HepG2 (cell line): ENCODE measurements around the gene NT5C. TPM values are rescaled to one million over a fixed set of nuclear protein-coding genes. Genes with fewer than 3 reads are reported as not detected.

Source experiments
- CEBPB ChIP-seq: IDR thresholded peaks from 2 replicates; pipeline ENCODE4 v1.6.1; 2011; ENCODE audit warnings: low read depth, low read length, improper control_type of control experiment, borderline replicate concordance
- MATR3 ChIP-seq: sonication (generic); formaldehyde crosslinking; IDR thresholded peaks from 2 replicates; pipeline ENCODE4 v1.4.0; 2020; ENCODE audit warnings: missing genetic modification reagents
- MTA3 ChIP-seq: sonication (generic); formaldehyde crosslinking; IDR thresholded peaks from 2 replicates; pipeline ENCODE4 v1.4.0; 2020; ENCODE audit warnings: missing genetic modification reagents
- MYNN ChIP-seq: sonication (generic); formaldehyde crosslinking; IDR thresholded peaks from 2 replicates; pipeline ENCODE4 v1.4.0; 2020; ENCODE audit warnings: mild to moderate bottlenecking, low read depth, missing genetic modification reagents
- ZBTB1 ChIP-seq: sonication (generic); formaldehyde crosslinking; IDR thresholded peaks from 2 replicates; pipeline ENCODE4 v1.4.0; 2020; ENCODE audit warnings: missing genetic modification reagents, borderline replicate concordance
- ZC3H4 ChIP-seq: sonication (generic); formaldehyde crosslinking; IDR thresholded peaks from 2 replicates; pipeline ENCODE4 v1.4.0; 2020; ENCODE audit warnings: missing genetic modification reagents, borderline replicate concordance
- ZNF30 ChIP-seq: sonication (generic); formaldehyde crosslinking; IDR thresholded peaks from 2 replicates; pipeline ENCODE4 v1.5.0; 2020; ENCODE audit warnings: mild to moderate bottlenecking, missing genetic modification reagents
- ZNF562 ChIP-seq: sonication (generic); formaldehyde crosslinking; IDR thresholded peaks from 2 replicates; pipeline ENCODE4 v1.8.0; 2022; ENCODE audit warnings: missing genetic modification reagents, borderline replicate concordance
- ZNF713 ChIP-seq: sonication (generic); formaldehyde crosslinking; IDR thresholded peaks from 2 replicates; pipeline ENCODE4 v1.4.0; 2020; ENCODE audit warnings: mild to moderate bottlenecking, missing genetic modification reagents
- ZNF781 ChIP-seq: sonication (generic); formaldehyde crosslinking; IDR thresholded peaks from 2 replicates; pipeline ENCODE4 v1.5.1; 2020; ENCODE audit warnings: borderline replicate concordance, mild to moderate bottlenecking, missing genetic modification reagents; ENCODE audit errors: not compliant biosample characterization
- polyA plus RNA-seq, 8 experiments: library from polyadenylated mRNA; depleted of rRNA in 3 of 8; stranded (reverse) in 7 of 8; unstranded in 1 of 8; fragments of >200 nt; fragmentation: Illumina TruSeq in 4 of 8; extraction: Trizol in 4 of 8; gene quantifications; 2 replicates each; pipeline versions ENCODE4 v1.2.1 to v1.2.3, GENCODE V29; 2011 to 2016; ENCODE audit warnings: low read depth in 4 of 8, missing spikeins in 1 of 8, mixed read lengths in 1 of 8; ENCODE audit not compliant: insufficient read depth in 1 of 8
- total RNA-seq, 5 experiments: library from RNA; depleted of rRNA; stranded (reverse); fragments of >200 nt; fragmentation: Illumina TruSeq; extraction: Trizol; gene quantifications; 2 replicates each; pipeline ENCODE4 v1.2.3, GENCODE V29; 2016; ENCODE audit warnings: low read depth in 1 of 5
- TF ChIP-seq, protein P1 (sequence below): sonication (generic); formaldehyde crosslinking; IDR thresholded peaks from 2 replicates; pipeline ENCODE4 v1.5.0; 2020; ENCODE audit warnings: missing genetic modification reagents, mild to moderate bottlenecking, borderline replicate concordance
- TF ChIP-seq, protein P2 (sequence below): sonication (generic); formaldehyde crosslinking; IDR thresholded peaks from 2 replicates; pipeline ENCODE4 v1.5.1; 2020; ENCODE audit warnings: mild to moderate bottlenecking, missing genetic modification reagents
- TF ChIP-seq, protein P3 (sequence below): sonication (generic); formaldehyde crosslinking; IDR thresholded peaks from 2 replicates; pipeline ENCODE4; 2020; ENCODE audit warnings: missing genetic modification reagents, mild to moderate bottlenecking, borderline replicate concordance
- TF ChIP-seq, protein P4 (sequence below): sonication (generic); formaldehyde crosslinking; IDR thresholded peaks from 2 replicates; pipeline ENCODE4 v1.5.0; 2020; ENCODE audit warnings: mild to moderate bottlenecking, low read depth, missing genetic modification reagents, borderline replicate concordance
- TF ChIP-seq, protein P5 (sequence below): sonication (generic); formaldehyde crosslinking; IDR thresholded peaks from 2 replicates; pipeline ENCODE4 v1.4.0; 2020; ENCODE audit warnings: missing genetic modification reagents; ENCODE audit errors: not compliant biosample characterization
- TF ChIP-seq, protein P6 (sequence below): sonication (generic); formaldehyde crosslinking; IDR thresholded peaks from 2 replicates; pipeline ENCODE4 v1.5.1; 2020; ENCODE audit warnings: missing genetic modification reagents, mild to moderate bottlenecking, borderline replicate concordance

Gene NT5C
- total and polyA plus RNA-seq, 2 of the 13 experiments (the other 11 are each of a cell fraction or from before 2014, with no cell fraction given): 42.8 to 48.6 TPM

DNA sequence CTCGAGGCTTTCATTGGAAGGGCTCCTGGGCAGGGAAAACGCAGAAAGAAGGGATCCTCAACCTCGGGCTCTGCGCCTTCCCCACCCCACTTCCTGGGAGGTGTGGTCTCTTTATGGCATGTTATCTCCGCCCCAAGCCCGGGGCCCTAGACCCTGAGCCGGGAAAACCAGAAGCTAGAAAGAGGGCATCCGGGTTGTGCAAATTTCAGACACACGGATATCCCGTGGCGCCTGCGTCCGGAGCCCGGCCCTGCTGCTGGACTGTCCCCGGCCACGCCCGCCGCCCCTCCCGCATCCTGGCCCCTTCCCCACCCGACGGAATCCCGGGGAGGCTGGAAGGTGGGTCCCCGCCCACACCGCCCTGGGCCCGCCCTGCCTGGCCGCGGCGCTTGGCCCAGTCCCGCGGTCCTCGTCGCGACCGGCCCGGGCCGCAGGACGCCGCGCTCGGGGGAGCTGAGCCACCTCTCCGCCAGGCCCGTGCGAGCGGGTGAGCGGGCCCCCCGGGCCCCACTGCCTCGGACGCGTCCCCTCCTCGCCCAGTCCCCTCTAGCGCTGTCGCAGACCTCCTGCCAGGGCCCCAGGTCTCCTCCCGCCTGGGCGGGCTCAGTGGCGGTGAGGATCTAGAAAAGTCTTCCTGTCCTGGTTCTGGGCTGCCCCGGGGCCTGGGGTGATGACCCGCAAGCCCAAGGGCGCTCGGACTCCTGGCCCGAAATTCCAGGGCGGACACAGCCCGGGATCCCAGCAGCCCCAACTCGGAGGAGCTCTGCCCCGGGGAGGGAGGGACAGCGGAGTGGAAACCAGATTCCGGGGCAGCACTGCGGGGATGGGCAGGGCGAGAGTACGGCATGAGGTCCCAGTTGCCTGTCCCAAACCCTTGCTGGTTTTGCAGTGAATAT, 43.7 kb downstream of the NT5C start, which contains the start of gene SLC16A5 (continued):
- TF ChIP-seq, protein P1, sequence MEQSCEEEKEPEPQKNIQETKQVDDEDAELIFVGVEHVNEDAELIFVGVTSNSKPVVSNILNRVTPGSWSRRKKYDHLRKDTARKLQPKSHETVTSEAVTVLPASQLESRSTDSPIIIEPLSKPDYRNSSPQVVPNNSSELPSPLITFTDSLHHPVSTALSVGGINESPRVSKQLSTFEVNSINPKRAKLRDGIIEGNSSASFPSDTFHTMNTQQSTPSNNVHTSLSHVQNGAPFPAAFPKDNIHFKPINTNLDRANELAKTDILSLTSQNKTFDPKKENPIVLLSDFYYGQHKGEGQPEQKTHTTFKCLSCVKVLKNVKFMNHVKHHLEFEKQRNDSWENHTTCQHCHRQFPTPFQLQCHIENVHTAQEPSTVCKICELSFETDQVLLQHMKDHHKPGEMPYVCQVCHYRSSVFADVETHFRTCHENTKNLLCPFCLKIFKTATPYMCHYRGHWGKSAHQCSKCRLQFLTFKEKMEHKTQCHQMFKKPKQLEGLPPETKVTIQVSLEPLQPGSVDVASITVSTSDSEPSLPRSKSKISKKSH: no peak
- TF ChIP-seq ZNF562 (CRISPR knock-in tag) (no peak), ZC3H4 (CRISPR knock-in tag) (no peak; the same call in 1 of the 2 replicates), MYNN (CRISPR knock-in tag) (no peak), CEBPB (peak; percentile 40; the same call in 1 of the 2 replicates), ZBTB1 (CRISPR knock-in tag) (no peak), MATR3 (CRISPR knock-in tag) (no peak), MTA3 (CRISPR knock-in tag) (no peak), ZNF30 (CRISPR knock-in tag) (no peak), ZNF713 (CRISPR knock-in tag) (0 out of 2 replicates have a peak, but pooled peaks have one; percentile 2), ZNF781 (CRISPR knock-in tag) (no peak)
- TF ChIP-seq, protein P2, sequence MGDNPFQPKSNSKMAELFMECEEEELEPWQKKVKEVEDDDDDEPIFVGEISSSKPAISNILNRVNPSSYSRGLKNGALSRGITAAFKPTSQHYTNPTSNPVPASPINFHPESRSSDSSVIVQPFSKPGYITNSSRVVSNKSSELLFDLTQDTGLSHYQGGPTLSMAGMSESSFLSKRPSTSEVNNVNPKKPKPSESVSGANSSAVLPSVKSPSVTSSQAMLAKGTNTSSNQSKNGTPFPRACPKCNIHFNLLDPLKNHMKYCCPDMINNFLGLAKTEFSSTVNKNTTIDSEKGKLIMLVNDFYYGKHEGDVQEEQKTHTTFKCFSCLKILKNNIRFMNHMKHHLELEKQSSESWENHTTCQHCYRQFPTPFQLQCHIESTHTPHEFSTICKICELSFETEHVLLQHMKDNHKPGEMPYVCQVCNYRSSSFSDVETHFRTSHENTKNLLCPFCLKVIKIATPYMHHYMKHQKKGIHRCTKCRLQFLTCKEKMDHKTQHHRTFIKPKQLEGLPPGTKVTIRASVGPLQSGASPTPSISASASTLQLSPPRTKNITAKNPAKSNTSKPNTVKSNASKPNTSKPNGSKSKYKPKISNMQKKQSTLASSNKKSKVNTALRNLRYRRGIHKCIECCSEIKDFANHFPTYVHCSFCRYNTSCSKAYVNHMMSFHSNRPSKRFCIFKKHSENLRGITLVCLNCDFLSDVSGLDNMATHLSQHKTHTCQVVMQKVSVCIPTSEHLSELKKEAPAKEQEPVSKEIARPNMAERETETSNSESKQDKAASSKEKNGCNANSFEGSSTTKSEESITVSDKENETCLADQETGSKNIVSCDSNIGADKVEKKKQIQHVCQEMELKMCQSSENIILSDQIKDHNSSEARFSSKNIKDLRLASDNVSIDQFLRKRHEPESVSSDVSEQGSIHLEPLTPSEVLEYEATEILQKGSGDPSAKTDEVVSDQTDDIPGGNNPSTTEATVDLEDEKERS (CRISPR knock-in tag): no peak
- TF ChIP-seq, protein P3, sequence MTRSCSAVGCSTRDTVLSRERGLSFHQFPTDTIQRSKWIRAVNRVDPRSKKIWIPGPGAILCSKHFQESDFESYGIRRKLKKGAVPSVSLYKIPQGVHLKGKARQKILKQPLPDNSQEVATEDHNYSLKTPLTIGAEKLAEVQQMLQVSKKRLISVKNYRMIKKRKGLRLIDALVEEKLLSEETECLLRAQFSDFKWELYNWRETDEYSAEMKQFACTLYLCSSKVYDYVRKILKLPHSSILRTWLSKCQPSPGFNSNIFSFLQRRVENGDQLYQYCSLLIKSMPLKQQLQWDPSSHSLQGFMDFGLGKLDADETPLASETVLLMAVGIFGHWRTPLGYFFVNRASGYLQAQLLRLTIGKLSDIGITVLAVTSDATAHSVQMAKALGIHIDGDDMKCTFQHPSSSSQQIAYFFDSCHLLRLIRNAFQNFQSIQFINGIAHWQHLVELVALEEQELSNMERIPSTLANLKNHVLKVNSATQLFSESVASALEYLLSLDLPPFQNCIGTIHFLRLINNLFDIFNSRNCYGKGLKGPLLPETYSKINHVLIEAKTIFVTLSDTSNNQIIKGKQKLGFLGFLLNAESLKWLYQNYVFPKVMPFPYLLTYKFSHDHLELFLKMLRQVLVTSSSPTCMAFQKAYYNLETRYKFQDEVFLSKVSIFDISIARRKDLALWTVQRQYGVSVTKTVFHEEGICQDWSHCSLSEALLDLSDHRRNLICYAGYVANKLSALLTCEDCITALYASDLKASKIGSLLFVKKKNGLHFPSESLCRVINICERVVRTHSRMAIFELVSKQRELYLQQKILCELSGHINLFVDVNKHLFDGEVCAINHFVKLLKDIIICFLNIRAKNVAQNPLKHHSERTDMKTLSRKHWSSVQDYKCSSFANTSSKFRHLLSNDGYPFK: no peak
- TF ChIP-seq, protein P4, sequence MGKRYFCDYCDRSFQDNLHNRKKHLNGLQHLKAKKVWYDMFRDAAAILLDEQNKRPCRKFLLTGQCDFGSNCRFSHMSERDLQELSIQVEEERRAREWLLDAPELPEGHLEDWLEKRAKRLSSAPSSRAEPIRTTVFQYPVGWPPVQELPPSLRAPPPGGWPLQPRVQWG: no peak
- TF ChIP-seq, protein P5, sequence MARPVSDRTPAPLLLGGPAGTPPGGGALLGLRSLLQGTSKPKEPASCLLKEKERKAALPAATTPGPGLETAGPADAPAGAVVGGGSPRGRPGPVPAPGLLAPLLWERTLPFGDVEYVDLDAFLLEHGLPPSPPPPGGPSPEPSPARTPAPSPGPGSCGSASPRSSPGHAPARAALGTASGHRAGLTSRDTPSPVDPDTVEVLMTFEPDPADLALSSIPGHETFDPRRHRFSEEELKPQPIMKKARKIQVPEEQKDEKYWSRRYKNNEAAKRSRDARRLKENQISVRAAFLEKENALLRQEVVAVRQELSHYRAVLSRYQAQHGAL: no peak
- TF ChIP-seq, protein P6, sequence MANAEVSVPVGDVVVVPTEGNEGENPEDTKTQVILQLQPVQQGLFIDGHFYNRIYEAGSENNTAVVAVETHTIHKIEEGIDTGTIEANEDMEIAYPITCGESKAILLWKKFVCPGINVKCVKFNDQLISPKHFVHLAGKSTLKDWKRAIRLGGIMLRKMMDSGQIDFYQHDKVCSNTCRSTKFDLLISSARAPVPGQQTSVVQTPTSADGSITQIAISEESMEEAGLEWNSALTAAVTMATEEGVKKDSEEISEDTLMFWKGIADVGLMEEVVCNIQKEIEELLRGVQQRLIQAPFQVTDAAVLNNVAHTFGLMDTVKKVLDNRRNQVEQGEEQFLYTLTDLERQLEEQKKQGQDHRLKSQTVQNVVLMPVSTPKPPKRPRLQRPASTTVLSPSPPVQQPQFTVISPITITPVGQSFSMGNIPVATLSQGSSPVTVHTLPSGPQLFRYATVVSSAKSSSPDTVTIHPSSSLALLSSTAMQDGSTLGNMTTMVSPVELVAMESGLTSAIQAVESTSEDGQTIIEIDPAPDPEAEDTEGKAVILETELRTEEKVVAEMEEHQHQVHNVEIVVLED (CRISPR knock-in tag): no peak; the same call in 1 of the 2 replicates
